WERI-Rb-1 (cell line): Measurements from ENCODE around the gene GFOD1.

Source experiments
- DNase-seq: peaks from one replicate; pipeline ENCODE4 v3.0.0-alpha.2; 2020
- H3K27ac ChIP-seq: fragments of 250-450 bp; sonication (Bioruptor Pico); 2 replicates; pipeline ENCODE4 v1.5.1; 2020; ENCODE audit warnings: mild to moderate bottlenecking, moderate library complexity
- H3K27me3 ChIP-seq: fragments of 250-450 bp; sonication (Bioruptor Pico); 2 replicates; pipeline ENCODE4 v1.5.1; 2021; ENCODE audit warnings: mild to moderate bottlenecking, low read depth, moderate library complexity; ENCODE audit not compliant: insufficient read depth, severe bottlenecking
- H3K36me3 ChIP-seq: fragments of 250-450 bp; sonication (Bioruptor Pico); 2 replicates; pipeline ENCODE4 v1.5.1; 2020; ENCODE audit warnings: mild to moderate bottlenecking, moderate library complexity
- H3K4me3 ChIP-seq: 2 replicates; pipeline ENCODE4 v1.5.1; 2011; ENCODE audit warnings: low read depth, mild to moderate bottlenecking, control low read depth, low read length
- H3K9me3 ChIP-seq: fragments of 250-450 bp; sonication (Bioruptor Pico); 2 replicates; pipeline ENCODE4 v1.5.1; 2021; ENCODE audit warnings: mild to moderate bottlenecking, moderate library complexity; ENCODE audit not compliant: severe bottlenecking
- CTCF ChIP-seq: IDR thresholded peaks from 2 replicates; pipeline ENCODE4 v1.5.1; 2011; ENCODE audit warnings: low read depth, mild to moderate bottlenecking, control low read depth, inconsistent platforms, low read length

The GFOD1 gene

GRCh38 chr6:13433709-13434121 is 53.7 kb downstream of the GFOD1 start:
- no peak for TF ChIP-seq CTCF
- H3K9me3 ChIP-seq = no peaks in the 10 kb centered on the region
- H3K36me3 ChIP-seq = no peaks in the 10 kb centered on the region
- no peak overlapping the region for H3K4me3 ChIP-seq
- no peak for DNase-seq
- no peak overlapping the region for H3K27ac ChIP-seq
- H3K27me3 ChIP-seq = no peaks in the 10 kb centered on the region

- Histone ChIP-seq H3K9me3 (no peaks in the 10 kb centered on the region), H3K36me3 (no peaks in the 10 kb centered on the region), H3K27ac (no peak overlapping the region), H3K4me3 (no peak overlapping the region), H3K27me3 (no peaks in the 10 kb centered on the region)
- TF ChIP-seq CTCF = no peak
- DNase-seq = no peak
Measured at GRCh38 chr6:13432526-13433184, 54.7 kb downstream of the GFOD1 start.

- no peak overlapping the region for H3K27ac ChIP-seq
- no peaks in the 10 kb centered on the region for H3K36me3 ChIP-seq
- no peak for TF ChIP-seq CTCF
- DNase-seq = no peak
- H3K4me3 ChIP-seq = no peak overlapping the region
- no peaks in the 10 kb centered on the region for H3K9me3 ChIP-seq
- H3K27me3 ChIP-seq = no peaks in the 10 kb centered on the region
Measured at GRCh38 chr6:13431861-13432465, 55.4 kb downstream of the GFOD1 start.

GRCh38 chr6:13431059-13431656 is 56.2 kb downstream of the GFOD1 start:
- no peak overlapping the region for H3K4me3 ChIP-seq
- no peak overlapping the region for H3K27ac ChIP-seq
- no peaks in the 10 kb centered on the region for H3K9me3 ChIP-seq
- no peaks in the 10 kb centered on the region for H3K36me3 ChIP-seq
- H3K27me3 ChIP-seq = no peaks in the 10 kb centered on the region
- DNase-seq = no peak
- TF ChIP-seq CTCF = no peak

GRCh38 chr6:13429406-13429753 is 58.0 kb downstream of the GFOD1 start:
- no peaks in the 10 kb centered on the region for H3K9me3 ChIP-seq
- TF ChIP-seq CTCF = no peak
- no peaks in the 10 kb centered on the region for H3K36me3 ChIP-seq
- DNase-seq = no peak
- H3K27me3 ChIP-seq = no peaks in the 10 kb centered on the region
- no peak overlapping the region for H3K4me3 ChIP-seq
- no peak overlapping the region for H3K27ac ChIP-seq
